ENCODE data around the gene CPPED1.

The CPPED1 gene

DNA sequence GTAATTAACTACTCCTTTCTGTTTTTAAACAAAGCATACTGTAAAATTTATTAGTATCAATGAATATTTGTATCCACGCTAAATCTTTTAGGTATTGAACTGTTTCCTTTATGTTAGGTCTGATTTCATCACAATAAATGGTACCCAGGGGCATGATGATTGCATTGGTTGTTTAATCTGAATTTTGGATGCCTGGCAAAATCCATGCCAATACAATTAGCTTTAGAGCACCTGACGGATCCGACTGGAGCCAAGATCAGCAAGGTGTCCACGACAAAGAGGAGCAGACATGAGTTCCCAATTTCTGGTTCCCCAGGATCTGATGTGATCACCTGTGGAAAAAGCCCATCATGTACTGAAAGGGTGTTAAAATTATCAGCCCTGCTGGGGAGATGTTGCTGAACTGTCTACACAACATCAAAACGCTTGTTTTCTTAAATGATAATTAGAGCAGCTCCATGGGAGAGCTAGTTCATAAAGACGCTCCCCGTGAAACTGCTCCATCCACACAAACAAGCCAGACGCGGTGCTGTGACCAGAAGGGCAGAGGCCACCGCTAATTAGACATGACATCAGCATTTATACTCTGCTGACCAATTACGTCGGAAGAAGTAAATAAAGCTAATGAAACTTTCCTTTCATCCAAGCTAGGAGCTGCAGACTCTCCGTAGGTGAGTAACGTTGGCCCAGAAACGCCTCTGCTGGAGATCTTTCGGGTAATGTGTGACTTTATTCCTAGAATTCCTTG lies 151.7 kb downstream of the CPPED1 start:
- H3K27ac ChIP-seq = no peak overlapping the region
- no peak for DNase-seq (ENCODE audit: low spot score)
- TF ChIP-seq, protein P1, sequence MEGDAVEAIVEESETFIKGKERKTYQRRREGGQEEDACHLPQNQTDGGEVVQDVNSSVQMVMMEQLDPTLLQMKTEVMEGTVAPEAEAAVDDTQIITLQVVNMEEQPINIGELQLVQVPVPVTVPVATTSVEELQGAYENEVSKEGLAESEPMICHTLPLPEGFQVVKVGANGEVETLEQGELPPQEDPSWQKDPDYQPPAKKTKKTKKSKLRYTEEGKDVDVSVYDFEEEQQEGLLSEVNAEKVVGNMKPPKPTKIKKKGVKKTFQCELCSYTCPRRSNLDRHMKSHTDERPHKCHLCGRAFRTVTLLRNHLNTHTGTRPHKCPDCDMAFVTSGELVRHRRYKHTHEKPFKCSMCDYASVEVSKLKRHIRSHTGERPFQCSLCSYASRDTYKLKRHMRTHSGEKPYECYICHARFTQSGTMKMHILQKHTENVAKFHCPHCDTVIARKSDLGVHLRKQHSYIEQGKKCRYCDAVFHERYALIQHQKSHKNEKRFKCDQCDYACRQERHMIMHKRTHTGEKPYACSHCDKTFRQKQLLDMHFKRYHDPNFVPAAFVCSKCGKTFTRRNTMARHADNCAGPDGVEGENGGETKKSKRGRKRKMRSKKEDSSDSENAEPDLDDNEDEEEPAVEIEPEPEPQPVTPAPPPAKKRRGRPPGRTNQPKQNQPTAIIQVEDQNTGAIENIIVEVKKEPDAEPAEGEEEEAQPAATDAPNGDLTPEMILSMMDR (IDR thresholded peaks at IDR 0.05) = no peak
- no peak overlapping the region for H3K4me3 ChIP-seq

DNA sequence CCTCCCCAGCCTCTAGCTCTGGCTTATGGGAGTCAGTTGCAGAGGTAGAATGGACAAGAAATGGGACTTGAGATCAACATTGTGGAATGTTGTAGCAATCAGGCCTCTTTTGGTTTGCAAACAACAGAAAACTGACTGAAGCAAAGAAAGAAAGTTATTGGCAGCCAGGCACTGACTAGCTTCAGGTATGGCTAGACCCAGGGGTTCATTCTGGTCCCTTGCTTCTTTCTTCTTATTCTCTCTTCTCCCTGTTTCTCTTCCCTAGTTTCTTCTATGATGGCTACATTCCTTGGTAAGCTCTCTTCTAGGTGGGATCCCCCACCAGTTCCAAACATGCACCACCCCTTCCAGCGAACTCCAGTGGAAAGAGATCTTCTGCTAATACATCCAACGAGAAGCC lies 154.3 kb downstream of the CPPED1 start:
- no peak for DNase-seq (ENCODE audit: low spot score)
- Histone ChIP-seq H3K27ac (no peak overlapping the region), H3K4me3 (no peak overlapping the region)
- TF ChIP-seq, protein P1 (IDR thresholded peaks at IDR 0.05) = no peak

DNA sequence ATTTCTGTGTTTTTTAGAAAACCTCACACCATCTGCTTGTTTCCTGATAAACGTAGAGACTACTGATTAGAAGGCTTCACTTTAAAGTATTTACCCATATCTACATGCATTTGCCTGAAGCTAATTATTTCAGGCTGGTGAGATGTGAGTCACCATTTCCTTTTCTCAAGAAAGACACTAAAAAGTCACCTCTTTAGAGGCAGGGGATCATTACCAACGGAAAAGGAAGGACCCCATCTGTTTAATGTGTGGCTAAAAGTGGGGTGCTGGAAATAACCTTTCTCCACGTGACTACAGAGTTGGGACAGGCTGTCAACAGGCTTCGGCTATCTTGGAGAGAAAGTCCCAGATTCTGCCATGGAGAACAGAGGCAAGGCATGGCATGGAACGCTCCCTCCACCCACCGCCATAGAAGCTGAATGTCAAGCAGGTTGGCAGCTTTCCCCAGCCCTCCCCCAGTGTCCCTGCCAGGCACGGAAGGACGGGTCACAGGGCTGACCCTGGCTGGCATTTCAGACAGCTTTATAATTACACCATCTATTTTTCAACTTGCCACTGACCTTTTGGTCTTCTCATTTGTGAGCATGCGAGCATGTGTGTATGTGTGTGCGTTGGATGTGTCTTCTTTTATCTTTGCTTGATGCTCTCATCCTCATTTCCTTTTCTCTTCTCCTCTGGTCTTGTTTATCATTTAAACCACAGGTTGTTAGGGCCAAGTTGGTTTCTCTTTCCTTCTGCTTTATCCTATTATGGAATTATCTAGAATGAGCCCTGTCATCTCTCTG lies 157.0 kb downstream of the CPPED1 start:
- DNase-seq (ENCODE audit: low spot score) = no peak
- H3K4me3 ChIP-seq = no peak overlapping the region
- TF ChIP-seq, protein P1 (IDR thresholded peaks at IDR 0.05) = no peak
- no peak overlapping the region for H3K27ac ChIP-seq

DNA sequence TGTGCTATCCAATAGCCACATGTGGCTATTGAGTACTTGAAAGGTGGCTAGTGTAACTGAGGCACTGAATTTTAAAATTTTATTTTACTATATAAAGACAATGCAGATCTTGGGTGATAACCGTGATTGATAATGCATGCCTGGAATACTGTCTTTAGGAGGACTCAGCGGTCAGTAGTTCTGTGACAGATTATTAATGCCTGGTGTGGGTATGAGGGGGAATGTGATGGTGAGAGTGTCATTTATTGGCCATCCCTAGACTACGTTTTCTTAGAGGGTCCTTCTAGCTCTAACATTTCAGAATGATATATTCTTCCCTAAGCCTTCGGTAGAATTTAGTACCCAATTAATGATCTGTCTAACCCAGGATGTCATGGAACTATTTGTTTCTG lies 157.6 kb downstream of the CPPED1 start:
- Histone ChIP-seq H3K27ac (no peak overlapping the region), H3K4me3 (no peak overlapping the region)
- TF ChIP-seq, protein P1 (IDR thresholded peaks at IDR 0.05) = no peak
- no peak for DNase-seq (ENCODE audit: low spot score)

DNA sequence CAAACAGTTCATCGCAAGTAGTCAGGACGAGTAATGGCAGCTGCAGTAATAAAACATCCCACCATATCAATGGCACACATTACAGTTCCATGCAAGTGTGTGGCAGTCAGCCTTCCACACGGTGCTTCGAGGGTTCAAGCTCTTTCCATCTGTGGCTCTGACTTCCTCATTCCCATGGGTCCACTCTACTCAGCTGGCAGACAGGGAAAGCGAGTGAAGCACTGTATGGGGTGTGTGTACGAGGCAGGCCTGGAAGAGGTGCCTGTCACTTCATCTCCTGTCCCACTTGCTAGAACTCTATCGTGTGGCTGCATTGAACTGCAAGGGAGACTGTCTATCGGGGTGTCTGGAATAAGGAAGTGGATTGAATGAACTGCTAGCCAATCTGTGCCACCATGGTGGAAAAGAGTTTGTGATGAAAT lies 160.6 kb downstream of the CPPED1 start:
- no peak for DNase-seq (ENCODE audit: low spot score)
- TF ChIP-seq, protein P1 (IDR thresholded peaks at IDR 0.05) = no peak
- Histone ChIP-seq H3K4me3 (no peak overlapping the region), H3K27ac (no peak overlapping the region)

GRCh38 chr16:12639044-12639443 lies 164.6 kb downstream of the CPPED1 start:
- peak; percentile 16 for DNase-seq (ENCODE audit: low spot score)
- H3K4me3 ChIP-seq = no peak overlapping the region
- TF ChIP-seq, protein P1 (IDR thresholded peaks at IDR 0.05) = no peak
- H3K27ac ChIP-seq = no peak overlapping the region
